ENCODE measurements around the gene TRAPPC12. TPM values are rescaled to one million over a fixed set of nuclear protein-coding genes. Genes with fewer than 3 reads are reported as not detected.
"Not testable (repeated sequence)": the region's sequence is repeated elsewhere in the genome, so short reads cannot be mapped to it uniquely, and the experiment has no call there.

The TRAPPC12 gene
- total RNA-seq, 2 donors from 2014 or later: 69.5 to 73.2 TPM

GRCh38 chr2:3357926-3358325 lies 21.6 kb upstream of the TRAPPC12 start:
- H3K36me3 ChIP-seq: peaks cover 6% of the 10 kb centered on the region
- no peaks in the 10 kb centered on the region for H3K27me3 ChIP-seq
- no peak for TF ChIP-seq CTCF (IDR thresholded peaks at IDR 0.05)
- H3K27ac ChIP-seq: no peak overlapping the region
- H3K4me3 ChIP-seq: no peak overlapping the region
- no peak for DNase-seq (ENCODE audit: low spot score)
- no peaks in the 10 kb centered on the region for H3K9me3 ChIP-seq
- H3K4me1 ChIP-seq: no peaks in the 10 kb centered on the region

GRCh38 chr2:3361518-3362389 lies 17.7 kb upstream of the TRAPPC12 start:
- DNase-seq (ENCODE audit: low spot score): no peak
- H3K27me3 ChIP-seq: no peaks in the 10 kb centered on the region
- TF ChIP-seq CTCF (IDR thresholded peaks at IDR 0.05): no peak
- no peaks in the 10 kb centered on the region for H3K4me1 ChIP-seq
- H3K9me3 ChIP-seq: no peaks in the 10 kb centered on the region
- no peak overlapping the region for H3K4me3 ChIP-seq
- H3K27ac ChIP-seq: no peak overlapping the region
- no peaks in the 10 kb centered on the region for H3K36me3 ChIP-seq

DNA sequence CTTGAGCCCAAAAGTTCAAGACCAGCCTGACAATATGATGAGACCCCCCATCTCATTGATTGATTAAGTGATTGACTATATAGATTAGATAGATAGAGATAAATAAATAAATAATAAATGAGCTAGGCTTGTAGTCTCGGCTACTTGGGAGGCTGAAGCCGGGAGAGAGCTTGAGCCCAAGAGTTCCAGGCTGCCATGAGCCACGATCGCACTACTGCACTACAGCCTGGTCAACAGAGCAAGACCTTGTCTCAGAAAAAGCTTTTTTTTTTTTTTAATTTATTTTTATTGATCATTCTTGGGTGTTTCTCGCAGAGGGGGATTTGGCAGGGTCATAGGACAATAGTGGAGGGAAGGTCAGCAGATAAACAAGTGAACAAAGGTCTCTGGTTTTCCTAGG lies 14.3 kb upstream of the TRAPPC12 start:
- H3K27me3 ChIP-seq: no peaks in the 10 kb centered on the region
- H3K9me3 ChIP-seq: no peaks in the 10 kb centered on the region
- no peak overlapping the region for H3K4me3 ChIP-seq
- H3K36me3 ChIP-seq: no peaks in the 10 kb centered on the region
- TF ChIP-seq CTCF (IDR thresholded peaks at IDR 0.05): no peak
- H3K27ac ChIP-seq: no peak overlapping the region
- no peaks in the 10 kb centered on the region for H3K4me1 ChIP-seq
- DNase-seq (ENCODE audit: low spot score): no peak

GRCh38 chr2:3368261-3368722 lies 11.2 kb upstream of the TRAPPC12 start:
- no peak for TF ChIP-seq CTCF (IDR thresholded peaks at IDR 0.05)
- Histone ChIP-seq H3K36me3 (no peaks in the 10 kb centered on the region), H3K4me3 (no peak overlapping the region), H3K9me3 (no peaks in the 10 kb centered on the region), H3K4me1 (no peaks in the 10 kb centered on the region), H3K27ac (no peak overlapping the region), H3K27me3 (no peaks in the 10 kb centered on the region)
- no peak for DNase-seq (ENCODE audit: low spot score)

- not testable (repeated sequence) for H3K4me1 ChIP-seq; H3K9me3 ChIP-seq; H3K27me3 ChIP-seq; H3K27ac ChIP-seq; DNase-seq (ENCODE audit: low spot score); H3K36me3 ChIP-seq; H3K4me3 ChIP-seq
Observed at GRCh38 chr2:3369340-3370181, 9.9 kb upstream of the TRAPPC12 start.

DNA sequence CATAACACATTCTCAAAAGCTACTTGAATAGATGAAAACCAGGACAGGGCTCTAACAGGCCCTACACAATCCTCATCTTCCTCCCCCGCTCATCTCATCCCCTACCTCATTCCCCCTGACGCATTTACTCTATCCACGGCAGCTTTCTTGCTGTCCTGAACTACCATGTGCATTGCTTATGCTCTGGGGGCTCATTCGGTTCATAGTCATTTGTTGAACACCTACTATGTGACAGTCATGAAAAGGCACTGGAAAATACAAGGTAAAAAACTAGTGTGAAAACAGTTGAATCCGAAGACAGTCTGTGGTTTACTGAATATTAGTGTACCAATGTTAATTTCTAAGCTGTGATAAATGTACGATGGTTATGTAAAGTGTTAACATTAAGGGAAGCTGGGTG lies 2.7 kb upstream of the TRAPPC12 start:
- peak overlapping the region in 1 of 2 donors; percentile 95 for H3K27ac ChIP-seq
- no peaks in the 10 kb centered on the region for H3K27me3 ChIP-seq
- no peak for TF ChIP-seq CTCF (IDR thresholded peaks at IDR 0.05)

More for the DNA sequence above, 2.7 kb upstream of the TRAPPC12 start:
- Histone ChIP-seq H3K4me3 (peak overlapping the region; percentile 69 to 83), H3K36me3 (no peaks in the 10 kb centered on the region), H3K4me1 (peaks cover 0 to 33% of the 10 kb centered on the region in 2 donors), H3K9me3 (no peaks in the 10 kb centered on the region)
- DNase-seq (ENCODE audit: low spot score): no peak
